GM18867 (cell line): ENCODE results near the gene WDR64.
"Not testable (repeated sequence)": the region's sequence is repeated elsewhere in the genome, so short reads cannot be mapped to it uniquely, and the experiment has no call there.

Experiments
- ATAC-seq: cut with Tn5 transposase; IDR thresholded peaks from one replicate; pipeline ENCODE4 v1.9.1; 2021; ENCODE audit warnings: mild to moderate bottlenecking, moderate library complexity; ENCODE audit not compliant: unreplicated experiment

The WDR64 gene

GRCh38 chr1:241698177-241698576, 46.1 kb downstream of the WDR64 start:
- ATAC-seq, result no peak

- ATAC-seq, result no peak
Measured at GRCh38 chr1:241701483-241702295, 49.6 kb downstream of the WDR64 start.

- no peak for ATAC-seq
Measured at GRCh38 chr1:241702442-241703373, 50.6 kb downstream of the WDR64 start.

GRCh38 chr1:241703739-241704138, 51.7 kb downstream of the WDR64 start:
- not testable (repeated sequence) for ATAC-seq

GRCh38 chr1:241706257-241706656, 54.2 kb downstream of the WDR64 start:
- ATAC-seq, result no peak

- ATAC-seq, result no peak
Measured at GRCh38 chr1:241706967-241707366, 54.9 kb downstream of the WDR64 start.

- ATAC-seq, result no peak
Measured at GRCh38 chr1:241707442-241707841, 55.4 kb downstream of the WDR64 start.

- no peak for ATAC-seq
Measured at GRCh38 chr1:241711326-241711725, 59.2 kb downstream of the WDR64 start.

GRCh38 chr1:241713316-241713715, 61.2 kb downstream of the WDR64 start:
- ATAC-seq, result no peak

- no peak for ATAC-seq
Measured at GRCh38 chr1:241714321-241715218, 62.5 kb downstream of the WDR64 start.

- ATAC-seq, result no peak
Measured at GRCh38 chr1:241715435-241715834, 63.4 kb downstream of the WDR64 start.

- ATAC-seq, result no peak
Measured at GRCh38 chr1:241715956-241716355, 63.9 kb downstream of the WDR64 start.

- no peak for ATAC-seq
Measured at GRCh38 chr1:241716915-241717656, 65.0 kb downstream of the WDR64 start.

GRCh38 chr1:241717975-241718374, 65.9 kb downstream of the WDR64 start:
- ATAC-seq, result no peak

- ATAC-seq, result no peak
Measured at GRCh38 chr1:241721011-241721410, 68.9 kb downstream of the WDR64 start.

- ATAC-seq, result no peak
Measured at GRCh38 chr1:241722947-241723346, 70.9 kb downstream of the WDR64 start.

- no peak for ATAC-seq
Measured at GRCh38 chr1:241724741-241725356, 72.8 kb downstream of the WDR64 start.

GRCh38 chr1:241730031-241730430, 78.0 kb downstream of the WDR64 start:
- no peak for ATAC-seq

- no peak for ATAC-seq
Measured at GRCh38 chr1:241733899-241734298, 81.8 kb downstream of the WDR64 start.

GRCh38 chr1:241734533-241734932, 82.5 kb downstream of the WDR64 start:
- ATAC-seq, result no peak
